Stimulated activated CD4-positive, alpha-beta T cell treated with anti-CD3 and anti-CD28 coated beads, Interleukin-2, amount 100 ng/mL, for 24 hours (primary cell): ENCODE measurements around the gene PCDHAC1.

Experiments used
- DNase-seq, 2 donors: peaks; one replicate each; pipeline ENCODE4 v3.0.0-alpha.2; 2020

PCDHAC1 gene

GRCh38 chr5:140969880-140970279 lies 43.8 kb downstream of the PCDHAC1 start:
- no peak for DNase-seq

GRCh38 chr5:140973550-140973949 lies 47.5 kb downstream of the PCDHAC1 start:
- DNase-seq, result no peak

- no peak for DNase-seq
These were observed 50.9 kb downstream of the PCDHAC1 start for GRCh38 chr5:140977003-140977402.

- DNase-seq, result no peak
These were observed 52.2 kb downstream of the PCDHAC1 start for GRCh38 chr5:140978260-140978659.

- no peak for DNase-seq
These were observed 52.9 kb downstream of the PCDHAC1 start for GRCh38 chr5:140978983-140979382.
